DMS153 treated with DMSO at 0.1 percent for 48 hours (cell line): ENCODE results near the gene JAKMIP2.

ENCODE experiments used
- DNase-seq: peaks from one replicate; lab custom pipeline; 2025; ENCODE audit not compliant: unreplicated experiment; lab: John Stamatoyannopoulos, UW

JAKMIP2 gene

DNA sequence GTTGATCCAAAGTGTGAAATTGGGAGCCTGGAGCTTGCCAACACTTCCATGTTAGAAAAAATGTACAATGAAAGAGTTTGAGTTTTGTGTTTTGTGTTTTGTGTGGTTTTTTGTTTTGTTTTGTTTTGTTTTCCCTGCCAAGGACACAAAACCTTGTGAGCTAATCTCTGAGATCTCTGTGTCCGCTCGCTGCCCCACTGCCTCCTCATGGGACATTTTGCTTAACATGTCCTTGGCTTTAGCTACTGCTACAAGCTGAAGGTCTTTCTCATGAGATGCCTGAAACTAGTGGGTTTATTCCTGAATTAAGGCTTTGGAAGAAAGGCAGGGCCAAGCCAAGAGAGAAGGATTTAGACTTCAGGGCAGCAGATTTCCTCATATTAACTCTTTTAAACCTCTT, 7.3 kb upstream of the JAKMIP2 start:
- DNase-seq = no peak

DNA sequence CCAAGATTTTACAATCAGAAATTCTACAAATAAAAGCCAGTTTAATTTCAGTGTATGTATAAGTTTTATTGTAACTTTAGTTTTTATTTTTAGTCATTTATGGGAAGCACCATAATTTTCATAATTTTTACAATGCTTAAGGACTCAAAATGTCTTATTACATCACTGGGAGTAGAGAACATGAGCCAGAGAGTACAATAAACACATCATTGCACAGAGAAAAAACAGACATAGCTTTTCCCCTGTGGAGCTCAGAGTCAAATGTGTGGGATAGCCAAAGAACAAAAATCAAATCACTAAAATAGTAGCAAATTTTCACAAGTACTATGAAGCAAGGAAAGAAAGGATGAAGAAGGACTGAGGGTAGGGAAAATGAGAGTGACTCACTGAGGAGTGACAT, 5.5 kb upstream of the JAKMIP2 start:
- no peak for DNase-seq

DNA sequence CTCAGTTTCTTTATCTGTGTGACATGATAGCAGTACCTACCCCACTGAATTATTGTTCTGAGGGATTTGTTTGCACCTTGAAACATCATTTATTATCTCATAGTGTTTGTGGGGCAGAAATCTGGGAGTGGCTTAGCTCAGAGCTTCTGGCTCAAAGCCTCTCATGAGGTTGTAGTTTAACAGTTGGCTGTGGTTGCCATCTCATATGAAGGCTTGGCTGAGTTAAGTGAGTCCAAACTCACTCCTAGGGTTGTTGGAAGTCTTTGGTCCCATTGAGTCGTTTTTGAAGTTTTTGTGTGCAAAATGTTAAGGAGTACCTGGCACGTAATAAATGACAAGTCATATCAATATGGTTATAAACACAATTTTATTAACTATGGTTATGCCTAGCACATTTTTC, 3.6 kb upstream of the JAKMIP2 start:
- no peak for DNase-seq

DNA sequence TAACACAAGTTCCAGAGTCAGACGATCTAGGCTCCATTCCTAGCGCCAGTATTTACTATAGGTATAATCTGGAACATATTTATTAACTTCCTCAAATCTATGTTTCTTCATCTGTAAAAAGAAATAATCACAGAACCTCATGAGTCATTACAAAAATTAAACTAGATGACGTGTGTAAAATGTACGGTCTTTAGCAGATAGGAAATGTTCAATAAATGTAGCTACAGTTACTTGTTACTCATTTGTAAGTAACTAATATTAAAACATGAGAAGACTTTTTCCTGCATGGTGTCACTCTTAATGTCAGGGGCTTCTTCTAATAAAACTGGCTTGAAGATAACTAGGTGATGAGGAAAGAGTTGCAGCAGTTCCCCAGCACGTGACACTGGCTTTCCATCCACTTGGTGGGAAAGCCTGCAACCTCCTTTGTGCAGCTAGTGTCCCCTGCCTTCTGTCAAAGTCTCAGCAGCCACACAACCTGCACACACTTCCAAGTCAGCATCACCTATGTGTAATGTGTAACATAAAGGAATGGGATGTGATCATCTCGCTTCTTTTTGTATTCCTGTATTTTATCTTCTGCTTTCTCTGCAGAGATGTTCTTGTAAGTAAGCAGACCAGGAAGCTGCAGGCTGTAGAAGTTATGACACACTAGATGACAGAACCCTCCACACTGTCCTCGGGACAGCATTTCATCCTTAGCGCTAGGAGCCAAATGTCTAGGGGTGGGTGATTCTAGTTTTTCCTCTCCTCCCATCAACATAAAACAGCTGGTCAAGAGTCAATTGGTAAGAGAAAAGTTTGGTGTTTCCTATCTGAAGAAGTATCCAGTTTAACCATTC, 1.8 kb upstream of the JAKMIP2 start:
- DNase-seq = no peak

DNA sequence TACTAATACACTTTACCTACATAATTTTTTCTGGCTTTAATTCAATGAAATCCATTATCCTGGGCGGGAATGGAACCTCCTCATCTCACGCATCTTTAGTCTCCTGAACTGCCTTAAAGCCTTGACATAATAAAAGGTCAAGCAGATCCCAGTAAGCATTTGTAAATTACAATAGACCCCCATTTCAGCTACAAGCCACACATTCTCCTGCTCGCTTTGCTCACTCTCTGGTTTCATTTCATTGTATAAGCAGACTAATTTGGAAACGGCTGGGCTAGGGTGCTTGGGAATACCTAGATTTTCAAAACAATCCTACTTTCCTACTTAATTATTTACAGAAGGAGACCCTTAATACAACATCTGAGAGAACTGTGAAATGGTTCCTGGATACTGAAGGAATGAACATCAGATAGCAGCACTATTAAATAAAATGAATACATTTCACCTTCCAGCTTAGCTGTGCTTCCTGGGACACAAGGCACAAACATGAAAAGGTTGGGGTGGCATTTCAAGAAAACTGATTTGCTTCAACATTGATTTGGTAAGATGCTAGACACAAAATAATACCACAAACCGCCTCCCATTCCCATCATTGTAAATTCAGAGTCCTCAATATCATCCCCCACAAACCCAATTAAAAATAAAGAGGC, 1.5 kb downstream of the JAKMIP2 start:
- DNase-seq = no peak

DNA sequence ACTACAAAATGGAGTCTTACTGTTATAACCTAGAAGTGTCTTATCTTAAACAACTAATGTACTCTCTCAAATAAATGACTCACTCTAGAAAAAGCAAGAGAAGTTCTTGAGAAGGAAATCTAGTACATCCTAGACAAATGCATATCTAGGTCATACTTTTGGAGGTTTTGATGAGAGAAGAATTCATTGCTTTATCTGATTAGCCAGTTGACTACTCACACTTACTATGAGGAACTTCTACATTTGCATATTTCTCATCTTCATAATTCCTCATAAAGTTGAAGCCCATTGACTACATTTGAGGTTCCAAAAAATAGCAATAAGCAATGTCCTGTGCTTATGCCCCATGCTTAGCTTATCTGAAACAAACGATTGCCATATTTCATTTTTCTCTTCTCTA, 2.8 kb downstream of the JAKMIP2 start:
- DNase-seq = no peak

DNA sequence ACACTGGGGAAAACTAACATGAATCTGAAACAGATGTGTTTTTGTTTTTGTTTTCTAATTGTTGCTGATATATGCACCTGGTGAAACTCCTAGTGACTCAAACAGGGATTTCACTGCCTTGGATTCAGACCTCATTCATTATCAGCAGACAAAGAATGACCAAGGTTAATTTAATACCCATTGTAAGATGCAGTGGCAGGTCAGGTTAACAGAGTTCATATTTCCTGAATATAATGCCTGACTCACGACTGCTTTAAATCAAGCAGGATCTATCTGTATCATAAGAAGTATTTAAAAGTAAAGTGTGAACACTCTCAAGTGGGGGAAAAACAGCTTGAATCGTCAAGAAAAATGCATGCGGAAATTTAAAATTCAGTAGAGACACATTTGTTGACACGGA, 5.5 kb downstream of the JAKMIP2 start:
- no peak for DNase-seq

DNA sequence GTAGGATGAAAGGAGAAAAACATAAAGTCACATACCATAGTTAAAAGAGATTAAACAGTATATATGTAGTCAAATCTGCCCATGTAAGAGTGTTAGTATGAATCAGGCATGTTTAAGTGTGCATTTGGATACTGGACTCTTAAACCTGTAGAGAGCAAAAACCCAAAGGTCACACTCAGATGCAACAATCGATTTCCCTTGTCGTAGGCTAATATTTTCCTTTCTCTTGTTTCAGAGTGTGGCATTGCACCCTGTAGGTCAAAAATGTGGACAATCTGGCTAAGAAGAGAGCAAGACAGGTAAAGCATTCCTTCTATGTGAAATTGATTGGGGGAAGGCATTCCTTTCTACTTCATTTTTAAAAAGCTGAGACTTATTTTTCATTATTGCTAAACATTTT, 8.9 kb downstream of the JAKMIP2 start:
- no peak for DNase-seq

DNA sequence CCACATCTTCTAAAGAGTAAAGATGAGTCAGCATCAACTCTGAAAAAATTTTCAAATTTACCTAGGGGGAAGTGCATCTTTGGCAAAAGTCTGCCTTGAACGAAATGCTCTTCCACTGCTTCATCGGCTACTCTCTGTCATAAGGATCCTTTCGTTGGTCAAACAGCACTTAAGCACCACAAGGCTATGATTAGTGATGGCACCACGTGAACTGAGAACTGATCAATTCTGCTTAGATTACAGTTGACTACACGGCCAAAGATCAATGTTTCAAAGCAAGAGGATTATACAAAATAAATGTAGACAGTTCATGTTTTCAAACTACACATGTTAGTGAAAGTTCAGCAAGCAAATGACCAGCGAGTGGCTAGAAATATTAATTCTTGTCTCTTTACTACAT, 9.4 kb downstream of the JAKMIP2 start:
- DNase-seq = no peak

DNA sequence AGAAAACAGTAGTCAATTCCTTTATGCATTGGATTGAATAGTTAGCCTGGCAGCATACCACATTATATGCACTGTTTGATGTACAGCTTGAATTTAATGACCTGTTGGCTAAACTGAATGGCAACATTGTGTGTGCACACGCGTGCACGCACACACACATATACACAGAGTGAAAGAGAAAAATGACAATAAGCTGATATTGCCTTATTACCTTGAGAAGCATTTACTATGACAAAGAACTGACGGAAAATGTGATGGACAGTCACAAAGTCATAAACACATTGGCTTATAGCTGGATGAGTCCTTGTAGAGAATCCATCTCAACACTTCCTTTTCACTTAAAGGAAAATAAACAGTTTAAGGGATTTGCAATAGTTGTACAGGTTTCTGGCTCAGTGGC, 15.5 kb downstream of the JAKMIP2 start:
- DNase-seq = no peak

DNA sequence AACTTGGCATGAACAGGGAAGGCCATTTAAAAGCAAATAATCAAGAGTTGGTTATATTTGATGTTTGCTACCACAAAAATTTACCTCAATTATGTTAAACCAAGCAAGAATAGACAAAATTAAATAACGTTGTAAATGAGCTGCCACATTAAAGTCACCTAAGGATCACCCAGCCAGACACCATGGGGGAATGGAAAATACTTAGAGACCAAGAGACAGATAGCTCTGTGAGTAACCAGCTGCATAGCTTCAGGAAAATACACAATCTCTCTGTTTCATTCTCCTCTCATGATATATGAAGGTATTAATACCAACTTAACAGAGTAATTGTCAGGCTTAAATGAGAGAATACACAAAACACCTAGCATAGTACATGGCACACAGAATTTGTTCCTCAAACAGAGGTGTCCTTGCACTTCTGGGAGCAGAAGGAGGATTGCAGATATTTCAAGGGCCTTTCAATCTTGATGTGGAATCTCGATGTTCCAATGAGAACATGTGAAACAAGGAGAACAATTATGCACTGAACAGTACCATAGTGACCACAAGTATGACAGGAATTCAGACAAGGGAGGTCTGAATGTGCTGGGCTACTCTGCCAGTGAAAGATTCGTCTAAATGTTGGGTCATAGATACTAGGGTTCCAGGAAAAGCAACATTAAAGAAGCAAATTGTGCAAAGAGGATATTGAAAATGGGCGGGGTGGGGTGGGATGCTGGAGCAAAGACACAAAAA, 18.6 kb downstream of the JAKMIP2 start:
- no peak for DNase-seq

DNA sequence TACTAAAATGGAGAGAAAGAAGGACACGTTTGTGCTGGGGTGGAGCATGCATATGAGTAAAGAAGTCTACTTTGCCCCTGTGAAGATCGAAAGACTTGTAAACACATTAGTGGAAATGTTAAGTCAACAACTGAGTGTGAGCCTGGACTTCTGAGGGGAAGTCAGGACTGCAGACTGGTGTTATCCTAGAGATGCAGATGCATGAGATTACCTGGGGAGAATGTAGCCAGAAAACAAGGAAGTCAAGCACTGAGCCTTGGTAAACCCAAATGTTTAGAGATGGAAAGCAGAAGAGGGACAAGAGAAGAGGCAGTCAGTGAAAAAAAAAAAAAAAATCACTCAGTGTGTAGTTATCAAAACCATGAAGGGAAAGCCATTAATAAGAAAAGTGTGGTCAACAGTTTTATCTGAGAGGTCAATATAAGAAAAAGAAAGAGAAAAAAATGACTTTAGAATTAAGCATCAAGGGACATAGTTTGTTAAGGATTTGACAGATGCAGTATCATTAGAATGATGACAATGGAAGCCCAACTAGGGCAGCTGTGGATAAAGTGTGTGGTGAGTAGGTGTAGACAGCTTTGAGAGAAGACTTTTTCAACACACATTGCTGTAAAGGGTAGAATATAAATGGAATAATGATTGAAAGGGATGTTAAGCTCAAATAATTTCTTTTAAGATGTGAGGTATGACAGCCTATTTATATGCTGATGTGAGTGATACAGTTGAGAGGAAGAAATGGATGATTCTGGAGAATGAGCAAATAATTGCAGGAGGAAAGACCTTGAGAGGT, 22.2 kb downstream of the JAKMIP2 start:
- no peak for DNase-seq

DNA sequence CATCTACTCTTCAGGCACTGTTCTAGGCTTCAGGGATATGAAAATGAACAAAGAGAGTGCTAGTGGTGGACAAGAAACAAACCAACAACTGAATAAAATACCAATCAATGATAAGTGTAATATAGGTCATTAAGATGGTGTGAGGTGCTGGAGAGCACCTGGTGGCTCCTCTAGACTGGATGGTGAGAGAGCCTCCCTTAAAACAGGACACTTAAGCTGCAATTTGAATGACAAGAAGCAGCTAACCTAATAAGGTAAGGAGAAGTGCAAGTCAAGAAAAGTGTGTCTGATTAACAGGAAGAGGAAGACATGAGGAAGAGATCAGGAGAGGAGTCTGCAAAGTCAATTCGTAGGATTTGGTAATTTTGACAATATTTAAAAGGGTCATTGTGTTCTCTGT, 23.1 kb downstream of the JAKMIP2 start:
- DNase-seq = no peak

DNA sequence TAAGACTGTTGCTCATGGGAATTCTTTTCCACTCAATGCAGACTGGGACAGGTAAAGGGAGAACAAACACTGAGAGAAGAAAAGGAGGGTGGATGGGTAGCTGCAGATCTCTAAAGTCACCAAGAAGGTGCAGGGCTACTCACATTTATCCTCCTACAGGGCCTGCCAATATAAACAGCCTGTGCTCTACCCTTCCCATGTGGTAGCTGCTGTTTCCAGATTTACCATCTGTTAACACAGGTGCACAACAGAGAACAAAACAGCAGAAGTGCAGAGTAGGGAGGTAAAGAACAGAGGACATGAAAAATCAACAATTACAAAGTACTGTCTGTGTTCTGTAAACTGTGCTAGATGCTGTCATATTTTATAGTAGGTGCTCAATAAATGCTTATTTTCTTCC, 26.0 kb downstream of the JAKMIP2 start:
- no peak for DNase-seq

DNA sequence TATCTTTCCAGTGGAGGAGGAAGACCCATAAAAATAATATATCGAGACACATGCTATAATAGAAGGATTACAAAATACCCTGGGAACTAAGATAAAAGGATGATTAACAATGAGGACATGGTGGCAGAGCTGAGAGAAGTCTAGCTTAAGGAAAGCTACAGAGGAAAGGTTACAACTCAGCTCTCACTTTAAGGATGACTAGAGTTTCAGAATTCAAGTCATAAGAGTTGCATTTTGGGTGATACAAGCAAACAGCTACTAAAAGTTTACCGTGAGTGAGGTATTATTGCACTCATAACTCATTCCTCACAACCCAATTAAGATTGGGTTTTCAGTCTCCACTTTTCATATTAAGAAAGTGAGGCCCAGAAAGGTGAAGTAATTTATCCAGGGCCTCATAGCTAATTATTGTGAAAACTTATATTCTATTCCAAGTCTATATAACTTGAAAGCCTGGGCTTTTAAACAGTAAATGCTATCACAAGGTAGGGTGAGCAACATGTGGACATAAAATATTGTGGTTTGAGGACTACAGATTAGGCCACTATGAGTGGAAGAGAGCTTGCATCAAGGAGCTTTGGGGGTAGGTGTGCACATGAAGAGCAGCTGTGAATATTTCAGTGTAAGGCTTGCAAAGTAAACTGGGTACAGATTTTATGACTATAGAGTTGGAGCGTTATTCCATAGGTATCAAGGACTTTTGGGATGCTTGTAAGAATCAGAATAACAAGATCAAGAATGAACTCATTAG, 28.0 kb downstream of the JAKMIP2 start:
- no peak for DNase-seq

DNA sequence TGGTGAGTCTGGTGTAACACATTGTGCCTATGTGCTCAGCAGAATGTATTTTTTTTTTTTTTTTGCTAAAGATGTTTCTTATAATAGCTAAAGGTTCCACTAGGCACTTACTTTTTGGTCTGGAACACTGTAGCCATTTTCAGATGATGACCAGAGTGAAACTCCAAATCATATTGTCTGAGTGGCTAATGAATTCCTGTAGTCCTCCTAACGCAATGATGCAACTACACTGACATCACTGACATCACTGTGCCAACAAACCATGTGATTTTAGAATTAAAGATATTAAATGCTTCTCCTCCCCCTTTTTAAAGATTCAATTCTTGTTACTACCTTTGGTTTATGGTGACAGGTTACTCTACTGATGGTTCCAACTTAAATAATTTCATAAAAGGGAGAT, 28.8 kb downstream of the JAKMIP2 start:
- DNase-seq = no peak

DNA sequence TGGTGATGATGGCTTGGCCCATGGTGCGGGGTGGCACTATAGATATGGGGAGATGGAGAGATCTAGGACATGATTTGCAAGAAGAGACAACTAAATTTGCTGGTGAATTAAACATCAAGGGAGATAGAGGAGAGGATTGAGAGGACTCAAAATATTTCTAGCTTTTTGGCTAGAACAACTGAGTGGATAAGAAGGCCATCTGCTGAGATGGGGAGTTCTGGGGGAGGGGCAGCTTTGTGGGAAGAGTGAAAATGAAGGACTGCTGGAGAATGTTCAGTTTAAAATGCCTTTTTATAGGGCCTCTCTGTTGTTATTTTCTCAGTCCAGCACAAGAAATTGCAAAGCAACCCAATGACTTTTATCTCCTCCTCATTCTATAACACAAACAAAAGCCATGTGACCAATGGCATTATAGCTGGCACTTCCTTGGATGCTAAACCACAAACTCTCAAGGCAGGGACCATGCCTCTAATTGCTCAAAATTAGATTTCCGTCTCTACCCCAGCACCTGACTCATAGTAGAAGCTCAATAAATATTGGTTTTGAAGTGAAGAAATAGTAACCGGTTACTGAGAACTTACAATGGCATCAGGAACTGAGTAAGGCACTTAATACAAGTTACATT, 29.8 kb downstream of the JAKMIP2 start:
- DNase-seq = no peak

DNA sequence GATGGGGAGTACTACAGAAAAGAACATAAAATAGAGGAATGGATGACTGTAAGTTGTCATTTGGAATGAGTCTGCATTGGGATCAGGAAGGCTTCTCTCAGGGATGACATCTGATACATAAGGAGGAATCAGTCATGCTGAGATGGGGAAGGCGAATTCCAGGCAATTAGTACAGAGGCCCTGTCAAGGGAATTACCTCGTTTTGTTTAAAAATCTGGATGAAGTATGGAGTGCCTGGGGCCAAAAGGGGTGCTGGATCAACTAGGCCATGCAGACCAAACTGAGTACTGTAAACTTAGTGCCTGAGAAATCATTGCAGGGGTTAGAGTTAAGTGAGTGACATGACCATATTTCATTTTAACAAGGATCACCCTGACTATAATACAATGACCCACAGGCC, 30.5 kb downstream of the JAKMIP2 start:
- DNase-seq = no peak

DNA sequence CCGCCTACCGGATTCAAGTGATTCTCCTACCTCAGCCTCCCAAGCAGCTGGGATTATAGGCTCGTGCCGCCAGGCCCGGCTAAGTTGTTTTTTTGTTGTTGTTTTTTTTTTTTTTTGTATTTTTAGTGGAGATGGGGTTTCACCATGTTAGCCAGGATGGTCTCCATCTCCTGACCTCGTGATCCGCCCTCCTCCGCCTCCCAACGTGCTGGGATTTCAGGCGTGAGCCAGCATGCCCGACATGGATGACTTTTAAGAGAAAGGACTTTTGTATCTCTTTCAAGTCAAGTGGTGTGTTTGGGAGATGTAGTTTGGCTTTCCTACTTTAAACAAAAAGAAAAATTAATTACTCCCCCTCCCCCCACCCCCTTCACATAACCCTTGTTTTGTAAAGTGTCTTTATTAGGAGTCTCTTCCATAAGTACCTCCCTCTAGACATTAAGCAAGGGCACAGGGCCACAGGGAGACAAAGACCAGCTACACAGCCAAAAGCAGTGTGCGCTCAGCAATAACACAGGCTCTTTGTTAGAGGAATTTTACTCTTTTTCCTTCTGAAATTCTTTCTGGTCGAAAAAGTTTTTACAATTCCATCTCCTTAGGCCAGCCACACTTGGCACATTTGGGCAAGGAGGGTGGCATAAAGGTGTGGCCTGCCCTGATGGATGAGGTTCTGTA, 31.2 kb downstream of the JAKMIP2 start:
- DNase-seq = no peak

DNA sequence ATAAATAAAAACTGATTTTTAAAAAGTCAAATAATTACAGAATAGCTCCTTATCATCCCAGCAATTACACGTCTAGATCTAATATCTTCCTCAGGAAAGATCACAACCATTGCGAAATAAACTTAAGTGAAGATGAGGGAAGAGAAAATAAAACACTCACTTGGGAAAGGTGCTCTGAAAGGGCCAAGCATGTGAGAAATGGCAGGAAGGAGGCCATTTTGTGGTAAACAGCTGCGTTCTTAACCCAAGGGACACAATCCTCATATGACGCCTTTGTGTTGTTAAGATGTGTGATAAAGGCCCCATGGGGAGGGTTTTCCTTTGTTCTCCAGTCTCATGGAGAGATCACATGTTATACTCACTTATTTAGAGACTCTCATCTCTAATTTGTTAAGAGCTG, 32.5 kb downstream of the JAKMIP2 start:
- no peak for DNase-seq
